GM08714 (cell line): Measurements from ENCODE around the gene ASPG.

ENCODE experiments used
- H3K4me3 ChIP-seq: fragments of 200-500 bp; sonication (Bioruptor generic); 2 replicates; pipeline ENCODE4 v1.5.1; 2014; ENCODE audit warnings: mild to moderate bottlenecking, low read length, inconsistent platforms
- ZNF274 ChIP-seq: IDR thresholded peaks from 2 replicates; pipeline ENCODE4 v1.6.1; 2012; ENCODE audit warnings: mild to moderate bottlenecking, low read depth, low read length

The ASPG gene

GRCh38 chr14:104084251-104085002 is 1.1 kb upstream of the ASPG start:
- TF ChIP-seq ZNF274 = no peak
- H3K4me3 ChIP-seq = no peak overlapping the region

GRCh38 chr14:104085889-104086201 is 345 bp downstream of the ASPG start:
- no peak for TF ChIP-seq ZNF274
- H3K4me3 ChIP-seq = no peak overlapping the region

DNA sequence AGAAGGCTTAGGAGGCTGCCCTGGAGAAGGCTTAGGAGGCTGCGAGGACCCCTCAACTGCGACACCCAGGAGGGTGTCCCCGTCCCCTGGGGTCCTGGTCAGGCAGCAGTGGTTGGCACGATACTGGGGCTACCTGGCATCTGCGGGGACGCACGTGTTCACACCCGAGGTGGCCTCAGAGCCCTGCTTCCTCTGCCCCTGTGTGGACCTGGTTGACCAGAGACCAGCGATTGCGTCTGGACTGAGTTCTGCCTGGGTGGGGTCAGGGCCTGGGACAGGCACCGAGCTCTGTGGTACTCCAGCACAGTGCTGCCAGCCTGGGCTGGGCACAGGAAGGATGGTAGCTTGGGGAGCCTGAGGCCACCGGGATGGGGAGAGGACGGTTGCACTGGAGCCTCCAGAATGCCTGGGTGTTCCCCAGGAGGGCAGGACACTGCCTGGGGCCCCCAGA is 735 bp downstream of the ASPG start:
- TF ChIP-seq ZNF274 = no peak
- H3K4me3 ChIP-seq = no peak overlapping the region

GRCh38 chr14:104086661-104087461 is 1.4 kb downstream of the ASPG start:
- no peak for TF ChIP-seq ZNF274
- no peak overlapping the region for H3K4me3 ChIP-seq

DNA sequence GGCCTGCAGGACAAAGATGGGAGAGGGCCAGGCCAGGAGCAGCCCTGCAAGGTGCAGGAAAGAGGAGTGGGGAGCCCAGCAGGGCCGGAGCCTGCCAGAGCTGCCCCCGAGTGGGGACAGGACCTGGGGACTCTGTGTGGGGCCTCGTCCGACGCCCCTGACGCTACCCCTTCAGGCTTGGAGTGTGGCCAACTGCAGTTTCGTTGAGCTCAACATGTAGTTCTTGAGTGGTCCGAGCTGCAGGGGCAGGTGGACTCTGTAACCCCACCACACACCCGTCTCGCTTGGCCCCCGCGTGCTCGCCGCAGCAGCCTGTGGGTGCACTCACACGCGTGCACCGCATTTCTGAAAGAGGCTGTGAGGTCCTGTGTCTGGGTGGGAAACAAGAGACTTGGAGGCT is 2.0 kb downstream of the ASPG start:
- TF ChIP-seq ZNF274 = no peak
- no peak overlapping the region for H3K4me3 ChIP-seq

- H3K4me3 ChIP-seq = no peak overlapping the region
- TF ChIP-seq ZNF274 = no peak
Measured at GRCh38 chr14:104087981-104088850, 2.7 kb downstream of the ASPG start.

DNA sequence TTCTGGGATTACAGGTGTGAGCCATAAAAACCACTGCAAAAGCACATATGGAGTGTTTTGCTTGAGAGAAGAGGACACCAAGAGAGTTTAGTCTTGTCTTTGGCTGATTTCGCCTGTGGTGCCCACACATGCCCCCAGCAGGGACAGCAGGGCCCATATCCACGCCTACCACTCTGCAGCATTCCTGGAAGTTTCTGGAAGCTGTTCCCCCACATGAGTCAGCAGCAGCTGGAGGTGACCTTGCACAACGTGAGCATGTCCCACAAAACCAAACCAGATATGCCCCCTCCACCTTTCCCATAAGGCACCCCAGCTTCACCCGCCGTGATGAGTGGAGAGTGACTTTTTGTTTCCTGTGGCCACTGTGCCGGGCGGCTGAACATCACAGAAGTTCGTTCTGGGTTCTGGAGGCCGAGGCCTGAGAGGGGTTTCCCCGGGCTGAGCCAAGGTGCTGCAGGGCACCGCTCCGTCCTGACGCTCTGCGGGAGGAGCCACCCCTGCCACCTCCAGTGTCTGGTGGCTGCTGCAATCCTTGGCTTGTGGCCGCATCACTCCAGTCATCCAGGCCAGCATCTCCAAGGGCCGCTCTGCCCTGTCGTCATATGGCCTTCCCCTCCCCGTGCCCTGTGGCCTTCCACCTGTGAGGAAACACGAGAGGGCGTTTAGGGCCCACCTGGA is 4.7 kb downstream of the ASPG start:
- TF ChIP-seq ZNF274 = no peak
- H3K4me3 ChIP-seq = no peak overlapping the region

GRCh38 chr14:104091061-104091926 is 5.8 kb downstream of the ASPG start:
- no peak overlapping the region for H3K4me3 ChIP-seq
- TF ChIP-seq ZNF274 = no peak

DNA sequence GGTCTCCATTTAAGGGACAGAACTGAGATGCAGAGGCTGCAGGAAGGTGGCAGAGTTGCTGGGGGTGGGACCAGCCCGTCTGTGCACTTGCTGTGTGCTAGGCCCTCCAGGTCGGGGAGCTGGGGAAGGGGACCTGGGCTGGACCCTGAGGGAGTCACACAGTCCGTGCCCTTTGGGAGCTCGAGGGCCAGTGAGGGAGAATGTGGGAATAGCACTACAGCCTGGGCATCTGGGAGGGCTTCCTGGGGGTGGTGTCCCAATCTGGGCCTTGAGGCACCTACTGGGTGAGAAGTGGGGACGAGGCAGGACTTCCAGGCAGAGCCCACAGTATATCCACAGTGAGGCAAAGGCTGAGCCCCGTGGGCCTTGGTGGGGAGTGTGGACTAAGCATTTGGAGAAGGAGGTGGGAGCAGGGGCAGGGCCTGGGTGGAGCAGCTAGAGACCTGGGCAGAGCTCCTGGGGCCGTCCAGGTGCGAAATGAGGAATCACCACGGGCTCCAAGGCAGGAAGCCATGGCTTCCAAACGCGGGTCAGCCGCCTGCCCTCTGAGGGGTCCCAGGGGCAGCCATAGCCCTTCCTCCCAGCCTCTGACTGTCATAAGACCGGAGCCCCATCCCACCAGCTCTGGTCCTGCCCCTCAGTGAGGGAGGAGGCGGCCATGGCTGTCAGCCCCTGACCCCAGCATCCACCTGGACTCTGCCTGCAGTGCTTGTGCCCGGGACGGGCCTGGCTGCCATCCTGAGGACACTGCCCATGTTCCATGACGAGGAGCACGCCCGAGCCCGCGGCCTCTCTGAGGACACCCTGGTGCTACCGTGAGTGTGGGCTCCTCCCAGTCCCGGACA is 6.6 kb downstream of the ASPG start:
- H3K4me3 ChIP-seq = no peak overlapping the region
- no peak for TF ChIP-seq ZNF274

GRCh38 chr14:104092931-104093365 is 7.4 kb downstream of the ASPG start:
- no peak overlapping the region for H3K4me3 ChIP-seq
- TF ChIP-seq ZNF274 = no peak

- no peak overlapping the region for H3K4me3 ChIP-seq
- no peak for TF ChIP-seq ZNF274
Measured at GRCh38 chr14:104093366-104094055, 8.0 kb downstream of the ASPG start.
